ENCODE measurements around the gene RNF17. TPM values are rescaled to one million over a fixed set of nuclear protein-coding genes. Genes with fewer than 3 reads are reported as not detected.

RNF17 gene
- total RNA-seq, 1 donor from 2014 or later = not detected

- DNase-seq (ENCODE audit: low read depth) = no peak
- TF ChIP-seq EZH2 (IDR thresholded peaks at IDR 0.05; ENCODE audit: insufficient read depth, low read length) (no peak), CTCF (IDR thresholded peaks at IDR 0.05; ENCODE audit: insufficient read depth, low read depth, low read length) (no peak)
- H3K9me3 ChIP-seq (ENCODE audit: insufficient read depth, low read depth, low read length) = no peaks in the 10 kb centered on the region
- H2AFZ ChIP-seq (ENCODE audit: low read depth, low read length) = no peak overlapping the region
- no peak overlapping the region for H3K4me3 Mint-ChIP-seq (ENCODE audit: unreplicated experiment)
- H3K36me3 ChIP-seq (ENCODE audit: insufficient read depth, low read length) = peaks cover 8% of the 10 kb centered on the region
- peaks cover 9% of the 10 kb centered on the region for H3K36me3 Mint-ChIP-seq (ENCODE audit: low read depth, unreplicated experiment)
- no peak overlapping the region for H3K27ac ChIP-seq (ENCODE audit: low read depth, low read length)
- no peaks in the 10 kb centered on the region for H3K4me1 Mint-ChIP-seq (ENCODE audit: low read depth, unreplicated experiment)
- FAIRE-seq = no peak
- no peaks in the 10 kb centered on the region for H4K20me1 ChIP-seq (ENCODE audit: insufficient read depth, low read length)
- no peak overlapping the region for H3K9ac ChIP-seq (ENCODE audit: low read length)
- H3K4me3 ChIP-seq (ENCODE audit: insufficient read depth, low read depth, low read length) = no peak overlapping the region
- no peaks in the 10 kb centered on the region for H3K27me3 ChIP-seq (ENCODE audit: insufficient read depth, low read length)
- no peaks in the 10 kb centered on the region for H3K4me1 ChIP-seq (ENCODE audit: insufficient read depth, low read length)
- no peak overlapping the region for H3K4me2 ChIP-seq (ENCODE audit: low read length)
- no peaks in the 10 kb centered on the region for H3K79me2 ChIP-seq (ENCODE audit: insufficient read depth, low read length)
- no peaks in the 10 kb centered on the region for H3K9me3 Mint-ChIP-seq (ENCODE audit: unreplicated experiment)
- no peaks in the 10 kb centered on the region for H3K27me3 Mint-ChIP-seq (ENCODE audit: low read depth, unreplicated experiment)
- no peak overlapping the region for H3K27ac Mint-ChIP-seq (ENCODE audit: unreplicated experiment)
These were observed 126.3 kb downstream of the RNF17 start for GRCh38 chr13:24890256-24890655.

- H3K9me3 ChIP-seq (ENCODE audit: insufficient read depth, low read depth, low read length) = no peaks in the 10 kb centered on the region
- FAIRE-seq (no peak), DNase-seq (ENCODE audit: low read depth) (no peak)
- no peaks in the 10 kb centered on the region for H4K20me1 ChIP-seq (ENCODE audit: insufficient read depth, low read length)
- peaks cover 9% of the 10 kb centered on the region for H3K36me3 Mint-ChIP-seq (ENCODE audit: low read depth, unreplicated experiment)
- no peaks in the 10 kb centered on the region for H3K27me3 Mint-ChIP-seq (ENCODE audit: low read depth, unreplicated experiment)
- H3K4me3 Mint-ChIP-seq (ENCODE audit: unreplicated experiment) = no peak overlapping the region
- H3K9ac ChIP-seq (ENCODE audit: low read length) = no peak overlapping the region
- H3K4me1 Mint-ChIP-seq (ENCODE audit: low read depth, unreplicated experiment) = no peaks in the 10 kb centered on the region
- H3K9me3 Mint-ChIP-seq (ENCODE audit: unreplicated experiment) = no peaks in the 10 kb centered on the region
- no peak overlapping the region for H3K4me2 ChIP-seq (ENCODE audit: low read length)
- H3K4me3 ChIP-seq (ENCODE audit: insufficient read depth, low read depth, low read length) = no peak overlapping the region
- peaks cover 3% of the 10 kb centered on the region for H3K36me3 ChIP-seq (ENCODE audit: insufficient read depth, low read length)
- no peaks in the 10 kb centered on the region for H3K4me1 ChIP-seq (ENCODE audit: insufficient read depth, low read length)
- no peaks in the 10 kb centered on the region for H3K79me2 ChIP-seq (ENCODE audit: insufficient read depth, low read length)
- no peak overlapping the region for H3K27ac ChIP-seq (ENCODE audit: low read depth, low read length)
- no peak overlapping the region for H3K27ac Mint-ChIP-seq (ENCODE audit: unreplicated experiment)
- TF ChIP-seq CTCF (IDR thresholded peaks at IDR 0.05; ENCODE audit: insufficient read depth, low read depth, low read length) (no peak), EZH2 (IDR thresholded peaks at IDR 0.05; ENCODE audit: insufficient read depth, low read length) (no peak)
- H2AFZ ChIP-seq (ENCODE audit: low read depth, low read length) = no peak overlapping the region
- no peaks in the 10 kb centered on the region for H3K27me3 ChIP-seq (ENCODE audit: insufficient read depth, low read length)
These were observed 127.6 kb downstream of the RNF17 start for GRCh38 chr13:24891476-24892108.

GRCh38 chr13:24892829-24893228 is 128.9 kb downstream of the RNF17 start:
- Histone ChIP-seq H3K4me1 (ENCODE audit: insufficient read depth, low read length) (no peaks in the 10 kb centered on the region), H3K4me2 (ENCODE audit: low read length) (no peak overlapping the region), H3K36me3 (ENCODE audit: insufficient read depth, low read length) (peaks cover 3% of the 10 kb centered on the region), H2AFZ (ENCODE audit: low read depth, low read length) (no peak overlapping the region), H4K20me1 (ENCODE audit: insufficient read depth, low read length) (no peaks in the 10 kb centered on the region), H3K27me3 (ENCODE audit: insufficient read depth, low read length) (no peaks in the 10 kb centered on the region), H3K27ac (ENCODE audit: low read depth, low read length) (no peak overlapping the region), H3K9me3 (ENCODE audit: insufficient read depth, low read depth, low read length) (no peaks in the 10 kb centered on the region), H3K9ac (ENCODE audit: low read length) (no peak overlapping the region), H3K4me3 (ENCODE audit: insufficient read depth, low read depth, low read length) (no peak overlapping the region), H3K79me2 (ENCODE audit: insufficient read depth, low read length) (no peaks in the 10 kb centered on the region)
- Mint-ChIP-seq H3K4me3 (ENCODE audit: unreplicated experiment) (no peak overlapping the region), H3K27me3 (ENCODE audit: low read depth, unreplicated experiment) (no peaks in the 10 kb centered on the region), H3K4me1 (ENCODE audit: low read depth, unreplicated experiment) (no peaks in the 10 kb centered on the region), H3K27ac (ENCODE audit: unreplicated experiment) (no peak overlapping the region), H3K9me3 (ENCODE audit: unreplicated experiment) (no peaks in the 10 kb centered on the region), H3K36me3 (ENCODE audit: low read depth, unreplicated experiment) (peaks cover 9% of the 10 kb centered on the region)
- peak; percentile 35 for DNase-seq (ENCODE audit: low read depth)
- FAIRE-seq = no peak
- no peak for TF ChIP-seq EZH2 (IDR thresholded peaks at IDR 0.05; ENCODE audit: insufficient read depth, low read length)
- no peak for TF ChIP-seq CTCF (IDR thresholded peaks at IDR 0.05; ENCODE audit: insufficient read depth, low read depth, low read length)

Measured in astrocyte (in vitro differentiated cells and primary cell).